Measurements from ENCODE around the gene TNFAIP8. TPM values are rescaled to one million over a fixed set of nuclear protein-coding genes. Genes with fewer than 3 reads are reported as not detected.

The TNFAIP8 gene
- total and polyA plus RNA-seq, 9 of the 15 experiments (the other 6 are each of a cell fraction or from before 2014, with no cell fraction given), result 29.9 to 52.2 (median 44.8) TPM

DNA sequence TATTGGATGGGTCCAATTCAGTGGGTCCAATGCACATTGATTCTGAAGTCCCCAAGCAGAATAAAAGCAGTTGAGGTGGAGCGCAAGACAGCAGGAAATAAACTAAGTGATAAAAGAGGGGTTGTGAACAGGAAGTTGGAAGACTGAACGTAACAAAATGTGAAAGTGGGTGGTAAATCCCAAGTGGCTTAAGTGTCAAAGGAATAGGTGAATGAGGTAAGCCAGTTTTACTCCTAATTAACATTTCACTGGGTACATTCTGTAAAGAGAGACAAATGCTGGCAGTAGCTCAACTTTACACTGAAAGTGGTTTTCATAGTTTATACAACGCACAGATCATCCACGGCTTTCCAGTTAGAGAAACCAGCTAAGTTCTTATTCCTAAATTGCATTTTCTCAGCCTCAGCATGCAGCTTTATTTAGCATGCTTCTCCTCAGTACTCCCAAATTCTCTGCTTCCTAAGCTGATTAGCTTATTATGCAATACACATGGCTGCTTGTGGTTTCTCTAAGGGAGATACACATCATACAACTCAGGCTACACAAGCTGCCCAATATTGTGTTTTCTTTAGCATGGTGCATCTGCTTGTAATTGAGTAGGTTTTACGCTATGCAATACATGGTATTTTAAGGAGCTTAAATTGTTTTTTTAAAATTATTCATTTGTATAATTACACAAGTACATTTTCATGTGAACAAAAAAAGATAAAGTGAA is 62.2 kb downstream of the TNFAIP8 start (continued):
- TF ChIP-seq, protein P1, sequence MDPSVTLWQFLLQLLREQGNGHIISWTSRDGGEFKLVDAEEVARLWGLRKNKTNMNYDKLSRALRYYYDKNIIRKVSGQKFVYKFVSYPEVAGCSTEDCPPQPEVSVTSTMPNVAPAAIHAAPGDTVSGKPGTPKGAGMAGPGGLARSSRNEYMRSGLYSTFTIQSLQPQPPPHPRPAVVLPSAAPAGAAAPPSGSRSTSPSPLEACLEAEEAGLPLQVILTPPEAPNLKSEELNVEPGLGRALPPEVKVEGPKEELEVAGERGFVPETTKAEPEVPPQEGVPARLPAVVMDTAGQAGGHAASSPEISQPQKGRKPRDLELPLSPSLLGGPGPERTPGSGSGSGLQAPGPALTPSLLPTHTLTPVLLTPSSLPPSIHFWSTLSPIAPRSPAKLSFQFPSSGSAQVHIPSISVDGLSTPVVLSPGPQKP (CRISPR knock-in tag; IDR thresholded peaks at IDR 0.05), result no peak
- TF ChIP-seq ZFP30 (CRISPR knock-in tag; IDR thresholded peaks at IDR 0.05; ENCODE audit: borderline replicate concordance), result no peak
- no peak for TF ChIP-seq ETS2 (tag; IDR thresholded peaks at IDR 0.05; ENCODE audit: borderline replicate concordance, poor library complexity, severe bottlenecking)
- no peak for TF ChIP-seq PHTF2 (CRISPR knock-in tag; IDR thresholded peaks at IDR 0.05)
- TF ChIP-seq, protein P2, sequence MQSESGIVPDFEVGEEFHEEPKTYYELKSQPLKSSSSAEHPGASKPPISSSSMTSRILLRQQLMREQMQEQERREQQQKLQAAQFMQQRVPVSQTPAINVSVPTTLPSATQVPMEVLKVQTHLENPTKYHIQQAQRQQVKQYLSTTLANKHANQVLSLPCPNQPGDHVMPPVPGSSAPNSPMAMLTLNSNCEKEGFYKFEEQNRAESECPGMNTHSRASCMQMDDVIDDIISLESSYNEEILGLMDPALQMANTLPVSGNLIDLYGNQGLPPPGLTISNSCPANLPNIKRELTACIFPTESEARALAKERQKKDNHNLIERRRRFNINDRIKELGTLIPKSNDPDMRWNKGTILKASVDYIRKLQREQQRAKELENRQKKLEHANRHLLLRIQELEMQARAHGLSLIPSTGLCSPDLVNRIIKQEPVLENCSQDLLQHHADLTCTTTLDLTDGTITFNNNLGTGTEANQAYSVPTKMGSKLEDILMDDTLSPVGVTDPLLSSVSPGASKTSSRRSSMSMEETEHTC (IDR thresholded peaks at IDR 0.05), result no peak
- no peak for TF ChIP-seq MYNN (IDR thresholded peaks at IDR 0.05)
- no peak for TF ChIP-seq MYNN (CRISPR knock-in tag; IDR thresholded peaks at IDR 0.05)
- TF ChIP-seq, protein P3, sequence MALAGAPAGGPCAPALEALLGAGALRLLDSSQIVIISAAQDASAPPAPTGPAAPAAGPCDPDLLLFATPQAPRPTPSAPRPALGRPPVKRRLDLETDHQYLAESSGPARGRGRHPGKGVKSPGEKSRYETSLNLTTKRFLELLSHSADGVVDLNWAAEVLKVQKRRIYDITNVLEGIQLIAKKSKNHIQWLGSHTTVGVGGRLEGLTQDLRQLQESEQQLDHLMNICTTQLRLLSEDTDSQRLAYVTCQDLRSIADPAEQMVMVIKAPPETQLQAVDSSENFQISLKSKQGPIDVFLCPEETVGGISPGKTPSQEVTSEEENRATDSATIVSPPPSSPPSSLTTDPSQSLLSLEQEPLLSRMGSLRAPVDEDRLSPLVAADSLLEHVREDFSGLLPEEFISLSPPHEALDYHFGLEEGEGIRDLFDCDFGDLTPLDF (CRISPR knock-in tag; IDR thresholded peaks at IDR 0.05), result no peak
- no peak for TF ChIP-seq ZNF445 (CRISPR knock-in tag; IDR thresholded peaks at IDR 0.05; ENCODE audit: low read depth)
- no peak for TF ChIP-seq SRSF1 (IDR thresholded peaks at IDR 0.05; ENCODE audit: low read depth, low read length)
- TF ChIP-seq MAFF (IDR thresholded peaks at IDR 0.05; ENCODE audit: low read length), result no peak
- no peak for TF ChIP-seq NRF1 (conservative IDR thresholded peaks at IDR 0.05 in 1 of 2, IDR thresholded peaks at IDR 0.05 in 1 of 2)
- TF ChIP-seq SNRNP70 (optimal IDR thresholded peaks at IDR 0.05; ENCODE audit: low read depth, low read length), result no peak
- no peak for TF ChIP-seq ZNF24 (IDR thresholded peaks at IDR 0.05)
- no peak for TF ChIP-seq ZNF134 (CRISPR knock-in tag; conservative IDR thresholded peaks at IDR 0.05)
- TF ChIP-seq CHD1 (IDR thresholded peaks at IDR 0.05; ENCODE audit: low read length), result no peak
- no peak for TF ChIP-seq NFXL1 (CRISPR knock-in tag; IDR thresholded peaks at IDR 0.05)
- no peak for TF ChIP-seq PPARD (CRISPR knock-in tag; IDR thresholded peaks at IDR 0.05)
- no peak for TF ChIP-seq XRCC4 (IDR thresholded peaks at IDR 0.05; ENCODE audit: extremely low read depth, insufficient read depth, insufficient read length)
- no peak for TF ChIP-seq NR3C1 (CRISPR knock-in tag; IDR thresholded peaks at IDR 0.05)
- no peak for TF ChIP-seq RHOXF2B (CRISPR knock-in tag; conservative IDR thresholded peaks at IDR 0.05)
- TF ChIP-seq NR1H2 (CRISPR knock-in tag; IDR thresholded peaks at IDR 0.05), result no peak
- TF ChIP-seq, protein P4, sequence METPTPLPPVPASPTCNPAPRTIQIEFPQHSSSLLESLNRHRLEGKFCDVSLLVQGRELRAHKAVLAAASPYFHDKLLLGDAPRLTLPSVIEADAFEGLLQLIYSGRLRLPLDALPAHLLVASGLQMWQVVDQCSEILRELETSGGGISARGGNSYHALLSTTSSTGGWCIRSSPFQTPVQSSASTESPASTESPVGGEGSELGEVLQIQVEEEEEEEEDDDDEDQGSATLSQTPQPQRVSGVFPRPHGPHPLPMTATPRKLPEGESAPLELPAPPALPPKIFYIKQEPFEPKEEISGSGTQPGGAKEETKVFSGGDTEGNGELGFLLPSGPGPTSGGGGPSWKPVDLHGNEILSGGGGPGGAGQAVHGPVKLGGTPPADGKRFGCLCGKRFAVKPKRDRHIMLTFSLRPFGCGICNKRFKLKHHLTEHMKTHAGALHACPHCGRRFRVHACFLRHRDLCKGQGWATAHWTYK (CRISPR knock-in tag; IDR thresholded peaks at IDR 0.05), result no peak
- no peak for TF ChIP-seq IRF2 (CRISPR knock-in tag; IDR thresholded peaks at IDR 0.05)
- TF ChIP-seq ZNF184 (CRISPR knock-in tag; IDR thresholded peaks at IDR 0.05), result no peak
- TF ChIP-seq FOXM1 (IDR thresholded peaks at IDR 0.05; ENCODE audit: low read depth), result no peak
- no peak for TF ChIP-seq FOXM1 (CRISPR knock-in tag; IDR thresholded peaks at IDR 0.05; ENCODE audit: low read depth)
